ENCODE measurements around the gene C6orf132.

DNA sequence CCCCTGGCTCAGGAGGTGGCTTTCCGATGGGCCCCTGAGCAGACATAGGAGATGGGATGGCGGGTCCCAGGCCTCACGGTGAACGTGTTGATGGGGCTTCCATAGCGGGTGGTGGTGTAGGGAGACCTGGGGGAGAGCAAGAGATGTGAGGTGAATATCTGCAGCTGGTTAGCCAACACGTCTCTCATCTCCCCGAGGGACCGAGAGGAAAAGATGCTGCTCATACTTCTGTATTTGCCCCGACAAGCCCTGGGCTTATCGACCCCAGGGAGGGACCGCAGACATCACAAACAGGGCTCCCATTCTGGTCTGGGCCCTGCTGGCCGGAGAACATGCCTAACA is 38.7 kb downstream of the C6orf132 start:
- TF ChIP-seq, protein P1, sequence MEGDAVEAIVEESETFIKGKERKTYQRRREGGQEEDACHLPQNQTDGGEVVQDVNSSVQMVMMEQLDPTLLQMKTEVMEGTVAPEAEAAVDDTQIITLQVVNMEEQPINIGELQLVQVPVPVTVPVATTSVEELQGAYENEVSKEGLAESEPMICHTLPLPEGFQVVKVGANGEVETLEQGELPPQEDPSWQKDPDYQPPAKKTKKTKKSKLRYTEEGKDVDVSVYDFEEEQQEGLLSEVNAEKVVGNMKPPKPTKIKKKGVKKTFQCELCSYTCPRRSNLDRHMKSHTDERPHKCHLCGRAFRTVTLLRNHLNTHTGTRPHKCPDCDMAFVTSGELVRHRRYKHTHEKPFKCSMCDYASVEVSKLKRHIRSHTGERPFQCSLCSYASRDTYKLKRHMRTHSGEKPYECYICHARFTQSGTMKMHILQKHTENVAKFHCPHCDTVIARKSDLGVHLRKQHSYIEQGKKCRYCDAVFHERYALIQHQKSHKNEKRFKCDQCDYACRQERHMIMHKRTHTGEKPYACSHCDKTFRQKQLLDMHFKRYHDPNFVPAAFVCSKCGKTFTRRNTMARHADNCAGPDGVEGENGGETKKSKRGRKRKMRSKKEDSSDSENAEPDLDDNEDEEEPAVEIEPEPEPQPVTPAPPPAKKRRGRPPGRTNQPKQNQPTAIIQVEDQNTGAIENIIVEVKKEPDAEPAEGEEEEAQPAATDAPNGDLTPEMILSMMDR (conservative IDR thresholded peaks at IDR 0.05; ENCODE audit: low read depth, low read length): no peak
- TF ChIP-seq EZH2 (IDR thresholded peaks at IDR 0.05; ENCODE audit: borderline replicate concordance, low read depth, low read length, poor library complexity, severe bottlenecking): no peak
